Measurements from ENCODE around the gene SLC39A2.

The SLC39A2 gene

DNA sequence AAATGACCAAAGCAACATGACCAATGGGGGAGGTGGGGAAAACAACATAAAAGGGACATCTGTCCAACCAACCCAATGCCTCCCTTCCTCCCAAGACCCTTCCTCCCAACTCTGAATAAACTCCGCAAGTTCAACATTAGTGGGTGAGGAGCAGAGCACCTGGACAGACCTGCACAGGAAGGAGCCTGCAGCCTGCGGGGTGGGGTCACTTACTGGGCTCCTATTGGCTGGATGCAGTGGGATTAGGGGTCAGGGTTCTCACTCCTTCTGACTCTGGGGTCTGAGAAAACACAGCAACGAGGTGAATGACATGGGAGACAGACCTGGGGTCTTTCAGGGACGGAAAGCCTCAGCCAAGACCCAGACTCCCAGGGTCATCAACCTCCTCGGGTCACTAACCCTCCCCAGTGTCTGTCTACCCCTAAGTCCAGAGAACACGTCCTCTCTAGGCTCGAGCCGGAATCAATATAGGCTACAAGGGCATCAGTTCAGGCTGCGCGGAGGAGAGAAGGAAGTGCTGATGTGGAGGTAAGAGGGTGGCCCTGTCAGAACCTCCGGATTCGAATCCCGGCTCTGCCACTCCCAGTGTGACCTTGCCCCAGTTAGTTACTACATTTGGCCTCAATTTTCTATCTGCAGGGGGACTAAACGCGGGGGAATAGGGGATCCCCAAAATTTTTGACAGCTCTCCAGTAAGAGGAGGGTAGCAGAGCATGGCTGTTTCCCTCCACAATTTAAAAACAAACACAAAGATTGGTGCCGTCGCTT is 24.9 kb downstream of the SLC39A2 start:
- H3K36me3 ChIP-seq: no peaks in the 10 kb centered on the region
- TF ChIP-seq, protein P1, sequence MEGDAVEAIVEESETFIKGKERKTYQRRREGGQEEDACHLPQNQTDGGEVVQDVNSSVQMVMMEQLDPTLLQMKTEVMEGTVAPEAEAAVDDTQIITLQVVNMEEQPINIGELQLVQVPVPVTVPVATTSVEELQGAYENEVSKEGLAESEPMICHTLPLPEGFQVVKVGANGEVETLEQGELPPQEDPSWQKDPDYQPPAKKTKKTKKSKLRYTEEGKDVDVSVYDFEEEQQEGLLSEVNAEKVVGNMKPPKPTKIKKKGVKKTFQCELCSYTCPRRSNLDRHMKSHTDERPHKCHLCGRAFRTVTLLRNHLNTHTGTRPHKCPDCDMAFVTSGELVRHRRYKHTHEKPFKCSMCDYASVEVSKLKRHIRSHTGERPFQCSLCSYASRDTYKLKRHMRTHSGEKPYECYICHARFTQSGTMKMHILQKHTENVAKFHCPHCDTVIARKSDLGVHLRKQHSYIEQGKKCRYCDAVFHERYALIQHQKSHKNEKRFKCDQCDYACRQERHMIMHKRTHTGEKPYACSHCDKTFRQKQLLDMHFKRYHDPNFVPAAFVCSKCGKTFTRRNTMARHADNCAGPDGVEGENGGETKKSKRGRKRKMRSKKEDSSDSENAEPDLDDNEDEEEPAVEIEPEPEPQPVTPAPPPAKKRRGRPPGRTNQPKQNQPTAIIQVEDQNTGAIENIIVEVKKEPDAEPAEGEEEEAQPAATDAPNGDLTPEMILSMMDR (IDR thresholded peaks at IDR 0.05): no peak
- H3K27ac ChIP-seq: no peak overlapping the region

DNA sequence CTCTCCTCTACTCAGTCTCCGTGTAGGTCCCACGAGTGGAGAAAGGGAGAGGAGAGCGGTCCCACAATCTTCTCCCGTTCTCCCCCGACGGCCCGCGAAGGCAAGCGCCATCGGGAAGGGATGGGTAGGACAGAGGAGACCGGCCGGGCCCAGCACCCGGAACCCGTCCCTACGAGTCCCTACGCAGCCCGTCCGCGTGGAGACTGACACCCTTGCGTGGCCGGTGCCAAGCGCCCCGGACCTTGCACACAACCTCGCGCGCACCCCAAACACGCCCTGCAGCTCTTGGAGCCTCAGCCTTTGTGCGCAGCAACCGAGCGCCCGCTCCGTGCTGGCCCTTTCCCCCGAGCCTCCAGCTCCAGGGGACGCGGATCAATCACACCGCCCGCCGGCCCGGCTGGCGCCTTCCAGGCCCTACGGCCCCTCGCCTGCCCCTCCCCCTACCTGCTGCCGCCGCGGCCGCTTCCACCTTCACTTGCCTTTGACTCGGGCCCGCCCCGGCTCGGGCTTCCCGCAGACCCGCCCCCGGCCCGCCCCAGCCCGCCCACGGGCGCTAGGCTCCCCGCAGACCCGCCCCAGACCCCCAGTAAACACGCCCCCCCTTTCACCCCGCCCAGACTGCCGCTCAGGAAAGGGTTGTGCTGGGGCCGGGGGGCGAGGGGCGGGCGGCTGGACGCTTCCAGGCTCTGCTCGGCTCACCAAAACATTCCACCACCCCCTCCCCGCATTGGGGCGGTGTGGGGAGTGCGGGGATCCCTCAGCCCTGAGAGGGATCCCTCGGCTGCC is 25.7 kb downstream of the SLC39A2 start, which contains the start of gene NDRG2:
Gene NDRG2 (minus strand): TSS at position 477 of the 786 bp plus-strand sequence. CDS start 1,746 bp downstream, outside the sequence.
- Histone ChIP-seq H3K4me1 (ENCODE audit: control insufficient read depth in 1 of 2, insufficient read depth in 1 of 2, low read depth in 1 of 2, low read length in 1 of 2) (peaks cover 7 to 16% of the 10 kb centered on the region in 2 experiments), H3K36me3 (no peaks in the 10 kb centered on the region), H3K27ac (no peak within 1 kb of the TSS), H3K4me3 (ENCODE audit: low read depth in 1 of 2, low read length in 1 of 2) (peak within 1 kb of the TSS in 1 of 2 experiments; percentile 50), H3K9me3 (no peaks in the 10 kb centered on the region), H3K27me3 (peaks cover 74% of the 10 kb centered on the region)
- TF ChIP-seq, protein P1 (IDR thresholded peaks at IDR 0.05): no peak

More for the DNA sequence above, 24.9 kb downstream of the SLC39A2 start:
- H3K9me3 ChIP-seq: no peaks in the 10 kb centered on the region
- H3K27me3 ChIP-seq: peaks cover 79% of the 10 kb centered on the region
- H3K4me1 ChIP-seq (ENCODE audit: control insufficient read depth in 1 of 2, insufficient read depth in 1 of 2, low read depth in 1 of 2, low read length in 1 of 2): peaks cover 7 to 16% of the 10 kb centered on the region in 2 experiments
- peak overlapping the region in 1 of 2 experiments; percentile 50 for H3K4me3 ChIP-seq (ENCODE audit: low read depth in 1 of 2, low read length in 1 of 2)

DNA sequence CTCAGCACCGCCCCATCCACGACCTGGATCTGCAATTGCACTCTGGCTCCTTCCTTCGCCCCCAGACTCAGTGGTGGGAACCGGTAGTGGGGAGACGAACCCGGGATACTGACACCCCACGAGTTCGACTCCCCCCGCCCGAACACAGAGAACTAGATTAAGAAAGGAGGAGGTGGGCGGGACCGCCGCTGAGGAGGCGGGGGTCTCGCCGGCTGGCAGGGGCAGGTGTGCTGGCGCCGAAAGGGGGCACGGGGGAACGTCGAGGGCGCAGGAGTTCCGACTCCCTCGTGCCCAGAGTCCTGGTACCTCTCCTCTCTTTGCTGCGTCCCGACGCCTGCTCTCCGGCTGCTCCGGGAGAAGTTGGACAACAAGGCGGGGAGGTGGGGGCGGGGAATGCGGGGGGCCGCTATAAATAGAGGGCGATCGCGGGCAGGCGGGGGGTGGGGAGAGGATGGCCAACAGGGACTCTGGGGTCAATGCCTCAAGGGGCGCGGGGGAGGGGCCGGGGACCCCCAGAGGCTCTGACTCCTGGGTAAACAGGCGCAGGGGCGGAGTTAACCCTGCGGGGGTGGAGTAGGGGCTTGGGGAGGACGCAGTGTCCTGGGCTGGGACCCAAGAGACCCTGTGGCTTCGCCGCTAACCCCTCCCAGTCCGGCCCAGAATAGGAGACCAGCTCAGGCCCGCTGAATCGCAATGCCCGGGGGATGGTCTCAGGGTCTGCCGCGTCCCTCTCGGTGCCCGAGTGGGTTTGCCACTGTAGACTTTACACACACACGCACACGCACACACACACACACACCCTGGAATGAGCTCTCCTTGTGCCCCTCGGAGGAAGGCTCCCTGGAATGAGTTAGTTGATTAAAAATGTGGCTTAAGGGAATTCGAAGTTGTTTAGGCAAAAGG is 26.5 kb downstream of the SLC39A2 start:
- Histone ChIP-seq H3K27me3 (peaks cover 72% of the 10 kb centered on the region), H3K4me1 (ENCODE audit: control insufficient read depth in 1 of 2, insufficient read depth in 1 of 2, low read depth in 1 of 2, low read length in 1 of 2) (peaks cover 7 to 16% of the 10 kb centered on the region in 2 experiments), H3K27ac (no peak overlapping the region), H3K9me3 (no peaks in the 10 kb centered on the region), H3K36me3 (no peaks in the 10 kb centered on the region), H3K4me3 (ENCODE audit: low read depth in 1 of 2, low read length in 1 of 2) (peak overlapping the region in 1 of 2 experiments; percentile 50)
- TF ChIP-seq, protein P1 (IDR thresholded peaks at IDR 0.05): no peak

DNA sequence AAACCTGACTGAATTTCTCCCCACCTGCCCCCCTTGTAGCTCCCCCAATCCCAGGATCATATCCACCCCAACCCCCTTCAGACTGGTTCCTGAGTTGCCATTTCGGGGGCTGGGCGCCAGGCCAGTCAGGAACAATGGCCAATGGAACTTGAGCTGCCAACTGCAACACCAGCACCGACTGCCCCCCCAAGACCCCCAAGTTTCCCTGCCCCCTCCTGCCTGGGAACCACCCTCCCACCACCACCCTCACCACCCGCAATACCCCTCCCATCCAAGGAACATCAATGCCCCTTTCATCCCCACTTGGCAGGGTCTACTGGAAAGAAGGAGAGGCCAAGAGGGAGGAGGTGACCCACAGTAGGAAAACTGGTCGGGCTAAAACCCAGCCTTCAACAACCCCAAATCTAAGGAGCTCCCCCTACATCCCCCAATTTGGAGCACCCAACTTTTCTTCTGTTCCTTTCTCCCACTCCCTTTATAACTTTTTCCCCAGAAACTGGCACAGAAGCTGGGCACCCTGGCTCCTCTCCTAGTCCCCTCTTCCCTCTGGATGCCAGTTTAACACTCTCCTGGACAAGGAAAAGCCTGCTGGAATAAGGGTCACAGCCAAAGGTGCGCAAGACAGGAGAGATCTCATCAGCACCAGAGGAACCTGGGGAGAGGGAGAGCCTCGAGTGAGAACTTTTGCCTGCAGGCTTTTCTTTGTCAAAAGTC is 27.3 kb downstream of the SLC39A2 start:
- TF ChIP-seq, protein P1 (IDR thresholded peaks at IDR 0.05): no peak
- H3K4me1 ChIP-seq (ENCODE audit: control insufficient read depth in 1 of 2, insufficient read depth in 1 of 2, low read depth in 1 of 2, low read length in 1 of 2): peaks cover 7 to 16% of the 10 kb centered on the region in 2 experiments
- no peaks in the 10 kb centered on the region for H3K36me3 ChIP-seq
- no peak overlapping the region for H3K27ac ChIP-seq
- no peak overlapping the region for H3K4me3 ChIP-seq (ENCODE audit: low read depth in 1 of 2, low read length in 1 of 2)
- no peaks in the 10 kb centered on the region for H3K9me3 ChIP-seq
- H3K27me3 ChIP-seq: peaks cover 64% of the 10 kb centered on the region

Measured in neutrophil (primary cell).